ENCODE data around the gene ERGIC2.

ERGIC2 gene

GRCh38 chr12:29337325-29337724 lies 43.6 kb downstream of the ERGIC2 start:
- no peaks in the 10 kb centered on the region for H3K36me3 ChIP-seq (replicated peaks)
- no peak overlapping the region for H3K4me3 ChIP-seq (ENCODE audit: low read depth, low read length)
- in situ Hi-C loops (cut with HindIII; ENCODE audit: low pct_ligation_motif_present, low sequenced_read_pairs): no loop called here
- no peak for DNase-seq
- no peaks in the 10 kb centered on the region for H3K27me3 ChIP-seq (replicated peaks)
- no peak for TF ChIP-seq CTCF (IDR thresholded peaks at IDR 0.05; ENCODE audit: low read depth, low read length, missing control alignments)
- no peak overlapping the region for H3K27ac ChIP-seq

- Histone ChIP-seq H3K36me3 (replicated peaks) (no peaks in the 10 kb centered on the region), H3K27me3 (replicated peaks) (no peaks in the 10 kb centered on the region), H3K27ac (no peak overlapping the region), H3K4me3 (ENCODE audit: low read depth, low read length) (no peak overlapping the region)
- TF ChIP-seq CTCF (IDR thresholded peaks at IDR 0.05; ENCODE audit: low read depth, low read length, missing control alignments): no peak
- in situ Hi-C loops (cut with HindIII; ENCODE audit: low pct_ligation_motif_present, low sequenced_read_pairs): no loop called here
- no peak for DNase-seq
Measured at GRCh38 chr12:29334937-29335336, 46.0 kb downstream of the ERGIC2 start.

GRCh38 chr12:29333178-29333577 lies 47.8 kb downstream of the ERGIC2 start:
- no peak for TF ChIP-seq CTCF (IDR thresholded peaks at IDR 0.05; ENCODE audit: low read depth, low read length, missing control alignments)

GRCh38 chr12:29329411-29329810 lies 51.6 kb downstream of the ERGIC2 start:
- no peak overlapping the region for H3K27ac ChIP-seq
- no peak for TF ChIP-seq CTCF (IDR thresholded peaks at IDR 0.05; ENCODE audit: low read depth, low read length, missing control alignments)
- DNase-seq: no peak
- no peaks in the 10 kb centered on the region for H3K27me3 ChIP-seq (replicated peaks)
- H3K36me3 ChIP-seq (replicated peaks): no peaks in the 10 kb centered on the region
- in situ Hi-C loops (cut with HindIII; ENCODE audit: low pct_ligation_motif_present, low sequenced_read_pairs): no loop called here
- H3K4me3 ChIP-seq (ENCODE audit: low read depth, low read length): no peak overlapping the region

More at GRCh38 chr12:29333178-29333577, 47.8 kb downstream of the ERGIC2 start:
- in situ Hi-C loops (cut with HindIII; ENCODE audit: low pct_ligation_motif_present, low sequenced_read_pairs): no loop called here
- Histone ChIP-seq H3K27me3 (replicated peaks) (no peaks in the 10 kb centered on the region), H3K4me3 (ENCODE audit: low read depth, low read length) (no peak overlapping the region), H3K36me3 (replicated peaks) (no peaks in the 10 kb centered on the region), H3K27ac (no peak overlapping the region)
- DNase-seq: no peak

- Histone ChIP-seq H3K4me3 (ENCODE audit: low read depth, low read length) (no peak overlapping the region), H3K27me3 (replicated peaks) (no peaks in the 10 kb centered on the region), H3K36me3 (replicated peaks) (peaks cover 11% of the 10 kb centered on the region), H3K27ac (no peak overlapping the region)
- in situ Hi-C loops (cut with HindIII; ENCODE audit: low pct_ligation_motif_present, low sequenced_read_pairs): no loop called here
- no peak for TF ChIP-seq CTCF (IDR thresholded peaks at IDR 0.05; ENCODE audit: low read depth, low read length, missing control alignments)
- DNase-seq: no peak
Measured at GRCh38 chr12:29322157-29322556, 58.8 kb downstream of the ERGIC2 start.

GRCh38 chr12:29320295-29321085 lies 60.5 kb downstream of the ERGIC2 start:
- DNase-seq: peak; percentile 53
- Histone ChIP-seq H3K27ac (peak overlapping the region; percentile 51), H3K27me3 (replicated peaks) (no peaks in the 10 kb centered on the region), H3K4me3 (ENCODE audit: low read depth, low read length) (no peak overlapping the region), H3K36me3 (replicated peaks) (peaks cover 11% of the 10 kb centered on the region)
- in situ Hi-C loops (cut with HindIII; ENCODE audit: low pct_ligation_motif_present, low sequenced_read_pairs): no loop called here
- no peak for TF ChIP-seq CTCF (IDR thresholded peaks at IDR 0.05; ENCODE audit: low read depth, low read length, missing control alignments)

Measured in brain microvascular endothelial cell (primary cell).